GM21515 (cell line): Measurements from ENCODE around the gene GLTP.
A peak's percentile ranks its signal among the peaks of the same experiment; 100 is the strongest.
"Not testable (repeated sequence)": the region's sequence is repeated elsewhere in the genome, so short reads cannot be mapped to it uniquely, and the experiment has no call there.

Experiments used
- ATAC-seq: cut with Tn5 transposase; IDR thresholded peaks from one replicate; pipeline ENCODE4 v1.9.1; 2021; ENCODE audit not compliant: unreplicated experiment

The GLTP gene

GRCh38 chr12:109880043-109880931 lies at the start of gene GLTP:
Gene GLTP, minus strand, starts transcription at chr12:109880541. Its CDS starts 167 bp downstream, at chr12:109880374.
- ATAC-seq, result peak; percentile 90

- not testable (repeated sequence) for ATAC-seq
Observed at GRCh38 chr12:109929326-109929725, 49.0 kb upstream of the GLTP start.

- no peak for ATAC-seq
Observed at GRCh38 chr12:109928058-109928656, 47.8 kb upstream of the GLTP start.

- no peak for ATAC-seq
Observed at GRCh38 chr12:109927622-109928021, 47.3 kb upstream of the GLTP start.

- ATAC-seq, result no peak
Observed at GRCh38 chr12:109926488-109927210, 46.3 kb upstream of the GLTP start.

GRCh38 chr12:109926016-109926415 lies 45.7 kb upstream of the GLTP start:
- no peak for ATAC-seq

- no peak for ATAC-seq
Observed at GRCh38 chr12:109925185-109925840, 45.0 kb upstream of the GLTP start.

GRCh38 chr12:109923481-109924245 lies 43.3 kb upstream of the GLTP start:
- ATAC-seq, result no peak

GRCh38 chr12:109923038-109923437 lies 42.7 kb upstream of the GLTP start:
- no peak for ATAC-seq

- no peak for ATAC-seq
Observed at GRCh38 chr12:109921982-109922381, 41.6 kb upstream of the GLTP start.

- no peak for ATAC-seq
Observed at GRCh38 chr12:109920261-109920780, 40.0 kb upstream of the GLTP start.

GRCh38 chr12:109919456-109919855 lies 39.1 kb upstream of the GLTP start:
- ATAC-seq, result no peak

- ATAC-seq, result no peak
Observed at GRCh38 chr12:109916045-109916444, 35.7 kb upstream of the GLTP start.

GRCh38 chr12:109915171-109916040 lies 35.1 kb upstream of the GLTP start:
- ATAC-seq, result no peak

- ATAC-seq, result no peak
Observed at GRCh38 chr12:109914461-109914860, 34.1 kb upstream of the GLTP start.

- ATAC-seq, result no peak
Observed at GRCh38 chr12:109912855-109913321, 32.5 kb upstream of the GLTP start.

- no peak for ATAC-seq
Observed at GRCh38 chr12:109910969-109911348, 30.6 kb upstream of the GLTP start.

- no peak for ATAC-seq
Observed at GRCh38 chr12:109910254-109910968, 30.1 kb upstream of the GLTP start.
